Lower lobe of right lung (tissue), 2 donors: ENCODE measurements around the gene GLI3. TPM values are rescaled to one million over a fixed set of nuclear protein-coding genes. Genes with fewer than 3 reads are reported as not detected.

Source experiments
- ATAC-seq, 2 donors: fragments of 200-7000 bp; cut with Tn5 transposase; one replicate each; pipeline ENCODE4 v1.9.1; 2020 to 2022; ENCODE audit warnings: mild to moderate bottlenecking in 2 of 2, moderate library complexity in 2 of 2
- DNase-seq: peaks from one replicate; pipeline ENCODE4 v3.0.0-alpha.2; 2020
- H3K27ac ChIP-seq: fragments of 200-600 bp; one replicate; pipeline ENCODE4 v1.8.0; 2022
- H3K27me3 ChIP-seq: fragments of 200-600 bp; one replicate; pipeline ENCODE4 v1.8.0; 2022; ENCODE audit warnings: low read depth
- H3K36me3 ChIP-seq: fragments of 200-600 bp; one replicate; pipeline ENCODE4 v1.8.0; 2022; ENCODE audit warnings: mild to moderate bottlenecking
- H3K4me1 ChIP-seq: fragments of 200-600 bp; one replicate; pipeline ENCODE4 v1.8.0; 2022
- H3K4me3 ChIP-seq: fragments of 200-600 bp; one replicate; pipeline ENCODE4 v1.8.0; 2022; ENCODE audit warnings: mild to moderate bottlenecking
- H3K9me3 ChIP-seq: fragments of 200-600 bp; one replicate; pipeline ENCODE4 v1.8.0; 2022
- CTCF ChIP-seq: fragments of 200-600 bp; IDR thresholded peaks from one replicate; pipeline ENCODE4 v1.8.0; 2022; ENCODE audit warnings: antibody characterized with exemption, mild to moderate bottlenecking
- intact Hi-C: fragments of 100-400 bp; cut with DNase I; formaldehyde crosslinking; loops from one replicate; pipeline ENCODE4 v1.11.0; 2022
- total RNA-seq: library from RNA; stranded (reverse); fragmentation: NEBNext Ultra II Directional; extraction: Animal tissue kit (Norgen Biotek cat#: 25700); gene quantifications from one replicate; pipeline ENCODE4 v1.2.1, GENCODE V29; 2021
- donor health status: DM: no; HTN: yes; CAD: no; lungs with severe emphysema.

GLI3 gene
- total RNA-seq, 1 donor from 2014 or later, result 20.7 TPM

- no peaks in the 10 kb centered on the region for H3K9me3 ChIP-seq
- H3K4me3 ChIP-seq, result no peak overlapping the region
- DNase-seq (no peak), ATAC-seq (no peak)
- H3K4me1 ChIP-seq, result peaks cover 9% of the 10 kb centered on the region
- H3K36me3 ChIP-seq, result no peaks in the 10 kb centered on the region
- H3K27ac ChIP-seq, result no peak overlapping the region
- intact Hi-C loops, result no loop called here
- H3K27me3 ChIP-seq, result no peaks in the 10 kb centered on the region
- TF ChIP-seq CTCF, result no peak
Observed at GRCh38 chr7:42198296-42198695, 38.7 kb downstream of the GLI3 start.

GRCh38 chr7:42197451-42197850 is 39.6 kb downstream of the GLI3 start:
- intact Hi-C loops, result no loop called here
- DNase-seq (no peak), ATAC-seq (no peak)
- Histone ChIP-seq H3K4me1 (peaks cover 17% of the 10 kb centered on the region), H3K36me3 (no peaks in the 10 kb centered on the region), H3K9me3 (no peaks in the 10 kb centered on the region), H3K27me3 (no peaks in the 10 kb centered on the region), H3K27ac (no peak overlapping the region), H3K4me3 (no peak overlapping the region)
- no peak for TF ChIP-seq CTCF

- H3K27me3 ChIP-seq, result no peaks in the 10 kb centered on the region
- intact Hi-C loops, result no loop called here
- no peak overlapping the region for H3K4me3 ChIP-seq
- ATAC-seq, result no peak
- H3K27ac ChIP-seq, result no peak overlapping the region
- no peaks in the 10 kb centered on the region for H3K9me3 ChIP-seq
- H3K4me1 ChIP-seq, result peaks cover 29% of the 10 kb centered on the region
- no peak for DNase-seq
- no peaks in the 10 kb centered on the region for H3K36me3 ChIP-seq
- TF ChIP-seq CTCF, result no peak
Observed at GRCh38 chr7:42194238-42194637, 42.8 kb downstream of the GLI3 start.

GRCh38 chr7:42193471-42194129 is 43.4 kb downstream of the GLI3 start:
- DNase-seq (no peak), ATAC-seq (no peak)
- no peaks in the 10 kb centered on the region for H3K36me3 ChIP-seq
- TF ChIP-seq CTCF, result no peak
- no peaks in the 10 kb centered on the region for H3K27me3 ChIP-seq
- H3K9me3 ChIP-seq, result no peaks in the 10 kb centered on the region
- H3K4me3 ChIP-seq, result no peak overlapping the region
- H3K27ac ChIP-seq, result no peak overlapping the region
- peaks cover 29% of the 10 kb centered on the region for H3K4me1 ChIP-seq
- intact Hi-C loops, result no loop called here

GRCh38 chr7:42192851-42193461 is 44.1 kb downstream of the GLI3 start:
- H3K27ac ChIP-seq, result no peak overlapping the region
- peaks cover 29% of the 10 kb centered on the region for H3K4me1 ChIP-seq
- no peak for DNase-seq
- TF ChIP-seq CTCF, result no peak
- no peaks in the 10 kb centered on the region for H3K27me3 ChIP-seq
- H3K9me3 ChIP-seq, result no peaks in the 10 kb centered on the region
- H3K36me3 ChIP-seq, result no peaks in the 10 kb centered on the region
- no peak for ATAC-seq
- intact Hi-C loops, result no loop called here
- H3K4me3 ChIP-seq, result no peak overlapping the region
